ENCODE results near the gene APBA1.

The APBA1 gene

DNA sequence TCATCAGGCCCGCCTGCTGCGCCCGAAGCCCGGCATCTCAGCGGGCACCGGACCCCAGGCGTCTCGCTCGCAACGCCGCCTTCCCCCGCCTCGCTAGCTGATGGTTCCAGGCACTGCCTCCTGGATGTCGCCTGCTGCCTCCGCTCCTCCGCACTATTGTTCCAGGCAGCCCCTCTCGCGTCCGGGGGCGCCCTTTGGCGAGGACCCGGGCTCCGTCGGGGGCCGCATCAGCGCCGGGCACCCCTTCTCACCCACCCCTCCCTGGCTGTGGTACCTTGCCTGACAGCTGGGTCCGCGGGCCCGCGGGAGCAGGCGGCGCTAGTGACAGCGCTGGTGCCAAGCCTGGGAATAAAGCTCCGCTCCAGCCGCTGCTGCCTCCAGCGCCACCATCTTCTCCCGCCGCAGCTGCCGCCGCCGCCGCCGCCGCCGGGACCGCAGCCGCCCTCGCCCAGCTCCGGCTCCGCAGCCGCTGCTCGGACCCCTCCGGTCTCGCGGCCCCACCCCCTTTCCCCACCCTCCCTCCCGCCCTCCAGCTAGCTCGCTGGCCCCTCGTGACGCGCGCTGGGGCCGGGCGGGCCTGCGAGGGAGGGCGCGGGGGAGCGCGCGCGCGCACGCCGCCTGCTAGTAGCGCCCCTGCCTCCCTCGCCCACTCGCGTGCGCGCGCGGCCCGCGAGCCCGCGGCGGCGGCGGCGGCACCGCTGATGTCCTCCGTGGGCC lies at the start of gene APBA1:
APBA1 (minus strand) TSS at position 493 of the 717 bp plus-strand sequence.
- DNase-seq (ENCODE audit: low read depth, low spot score), result no peak

DNA sequence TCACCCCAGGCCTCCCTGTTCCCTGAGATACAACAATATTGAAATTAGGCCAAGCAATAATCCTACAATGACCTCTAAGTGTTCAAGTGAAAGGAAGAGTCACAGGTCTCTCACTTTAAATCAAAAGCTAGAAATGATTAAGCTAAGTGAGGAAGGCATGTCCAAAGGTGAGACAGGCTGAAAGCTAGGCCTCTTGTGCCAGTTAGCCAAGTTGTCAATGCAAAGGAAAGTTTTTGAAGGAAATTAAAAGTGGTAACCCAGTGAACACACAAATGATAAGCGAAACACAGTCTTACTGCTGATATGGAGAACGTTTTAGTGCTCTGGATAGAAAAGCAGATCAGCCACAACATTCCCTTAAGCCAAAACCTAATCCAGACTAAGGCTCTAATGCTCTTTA lies 47.8 kb upstream of the APBA1 start:
- DNase-seq (ENCODE audit: low read depth, low spot score), result no peak

DNA sequence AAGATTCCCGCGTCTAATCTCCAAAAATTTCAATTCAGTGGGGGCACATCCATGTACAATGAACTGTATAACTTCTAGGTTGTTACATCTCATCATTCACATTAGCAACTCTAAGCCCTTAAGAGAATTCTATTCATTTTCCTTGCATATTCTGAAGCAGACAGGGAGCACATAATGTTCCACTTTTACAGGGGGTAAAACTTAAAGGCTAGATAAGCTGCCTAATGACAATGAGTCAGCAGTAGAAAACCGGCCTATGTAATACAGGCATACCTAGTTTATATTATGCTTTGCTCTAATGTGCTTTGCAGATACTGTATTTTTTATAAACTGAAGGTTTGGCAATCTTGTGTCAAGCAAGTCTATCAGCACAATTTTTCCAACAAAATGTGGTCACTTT lies 47.2 kb upstream of the APBA1 start:
- DNase-seq (ENCODE audit: low read depth, low spot score), result no peak

DNA sequence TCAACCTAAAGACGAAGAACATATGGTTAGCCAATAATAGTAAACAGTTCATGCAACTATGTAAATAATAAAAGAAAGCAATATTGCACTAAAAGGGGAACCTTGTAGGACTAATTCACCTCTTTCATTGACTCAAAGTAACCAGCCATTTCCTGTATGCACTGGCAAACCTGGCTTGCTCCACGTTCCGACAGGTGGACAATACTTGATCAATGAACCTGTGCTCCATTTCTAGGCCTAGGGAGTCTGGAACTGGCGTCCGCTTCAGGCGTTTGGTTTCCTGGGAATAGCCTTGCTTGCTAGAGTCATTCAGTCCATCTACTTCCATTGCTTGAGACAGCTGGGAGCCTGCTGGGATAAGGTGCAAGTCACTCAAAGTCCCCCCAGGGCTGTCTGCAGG lies 46.0 kb upstream of the APBA1 start:
- DNase-seq (ENCODE audit: low read depth, low spot score), result no peak

DNA sequence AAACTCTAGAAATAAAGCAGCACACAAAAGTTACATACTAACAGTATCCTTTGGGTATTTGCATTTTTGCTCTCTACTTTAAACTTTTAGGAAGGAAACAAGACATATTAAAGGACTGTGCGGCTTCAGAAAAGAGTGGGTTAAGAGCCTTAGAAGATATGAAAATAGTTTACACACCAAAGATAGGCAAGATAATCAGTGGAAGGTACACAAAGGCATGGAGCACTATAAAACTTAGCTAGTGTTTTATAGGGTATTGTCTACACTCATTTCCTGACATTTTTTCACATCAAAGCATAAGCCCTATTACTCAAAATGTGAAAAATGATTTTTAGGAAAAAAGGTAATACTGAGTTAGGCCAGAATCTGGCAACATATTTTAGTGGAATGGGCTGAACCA lies 43.7 kb upstream of the APBA1 start:
- DNase-seq (ENCODE audit: low read depth, low spot score), result no peak

DNA sequence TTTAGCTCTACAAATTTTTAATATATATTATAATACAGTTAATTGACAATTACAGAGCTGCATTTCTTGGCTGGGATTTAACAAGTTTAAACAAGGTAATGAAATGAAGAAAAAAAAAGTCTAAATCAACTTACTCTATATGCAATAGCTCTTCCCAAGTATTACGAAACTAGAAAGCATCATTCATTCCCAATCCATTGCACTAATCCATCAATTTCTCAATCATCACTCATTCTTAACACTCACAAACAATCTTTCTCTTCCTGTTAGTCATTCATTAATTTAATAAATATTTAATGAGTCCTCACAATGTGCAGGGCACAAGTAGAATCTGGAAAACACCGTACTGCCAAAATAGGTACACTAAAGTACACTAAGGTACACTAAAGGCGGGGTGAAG lies 42.9 kb upstream of the APBA1 start:
- no peak for DNase-seq (ENCODE audit: low read depth, low spot score)

DNA sequence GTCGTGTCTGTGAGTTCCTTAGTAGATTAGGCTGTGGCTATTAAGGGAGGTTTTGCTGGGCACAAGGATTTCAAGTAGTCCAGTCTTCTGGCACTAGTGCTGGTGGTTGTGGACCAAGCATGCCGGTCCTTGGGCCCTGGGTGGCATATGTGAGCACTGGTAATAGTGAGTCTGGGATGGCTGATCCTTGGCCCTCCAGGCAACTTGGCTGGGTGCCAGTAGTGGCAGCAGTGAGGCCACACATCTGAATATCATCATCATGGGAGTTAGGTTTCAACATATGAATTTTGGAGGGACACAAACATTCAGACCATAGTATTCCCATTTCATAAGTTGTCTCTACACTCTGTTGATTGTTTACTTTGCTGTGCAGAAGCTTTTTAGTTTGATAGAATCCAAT lies 25.3 kb upstream of the APBA1 start:
- DNase-seq (ENCODE audit: low read depth, low spot score), result no peak

DNA sequence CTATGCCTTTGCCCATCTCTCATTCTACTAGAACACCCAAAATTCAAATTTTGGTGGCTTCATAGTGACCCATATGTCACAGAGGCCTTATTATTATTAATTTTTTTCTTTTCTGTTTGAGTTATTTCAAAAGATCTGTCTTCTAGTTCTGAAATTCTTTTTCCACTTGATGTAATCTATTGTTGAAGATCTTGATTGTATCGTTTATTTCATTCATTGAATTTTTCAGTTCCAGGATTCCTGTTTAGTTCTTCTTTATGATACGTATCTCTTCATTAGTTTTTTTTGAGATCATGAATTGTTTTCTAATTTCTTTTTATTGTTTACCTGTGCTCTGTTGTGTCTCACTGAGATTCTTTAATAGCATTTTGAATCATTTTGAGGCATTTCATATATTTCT lies 24.6 kb upstream of the APBA1 start:
- DNase-seq (ENCODE audit: low read depth, low spot score), result no peak

DNA sequence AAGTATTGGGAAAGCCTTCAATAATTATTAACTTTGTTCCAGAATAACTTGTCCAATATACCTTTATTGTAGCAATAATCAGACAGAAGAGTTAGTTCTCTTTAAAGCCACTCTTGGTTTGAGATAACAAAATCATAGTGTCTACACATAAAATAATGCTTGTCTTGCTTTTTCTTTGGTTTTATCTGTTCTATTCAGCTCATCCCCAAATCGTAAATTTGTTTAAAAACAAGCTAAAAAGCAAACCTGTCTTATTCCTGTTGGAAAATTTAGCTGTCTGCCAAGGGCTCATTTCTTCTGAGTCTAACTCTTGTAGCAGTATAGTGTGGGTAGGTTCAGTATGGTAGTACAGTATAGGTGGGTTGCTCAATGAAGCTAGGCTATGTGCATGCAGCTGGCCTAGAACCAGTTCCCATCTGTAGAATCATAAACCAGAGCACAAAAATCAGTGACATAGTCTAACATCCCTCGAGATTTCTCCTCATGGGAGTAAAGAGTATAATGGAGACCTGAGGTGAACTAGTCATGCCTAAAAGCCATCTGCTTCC lies 17.9 kb upstream of the APBA1 start:
- DNase-seq (ENCODE audit: low read depth, low spot score), result no peak

DNA sequence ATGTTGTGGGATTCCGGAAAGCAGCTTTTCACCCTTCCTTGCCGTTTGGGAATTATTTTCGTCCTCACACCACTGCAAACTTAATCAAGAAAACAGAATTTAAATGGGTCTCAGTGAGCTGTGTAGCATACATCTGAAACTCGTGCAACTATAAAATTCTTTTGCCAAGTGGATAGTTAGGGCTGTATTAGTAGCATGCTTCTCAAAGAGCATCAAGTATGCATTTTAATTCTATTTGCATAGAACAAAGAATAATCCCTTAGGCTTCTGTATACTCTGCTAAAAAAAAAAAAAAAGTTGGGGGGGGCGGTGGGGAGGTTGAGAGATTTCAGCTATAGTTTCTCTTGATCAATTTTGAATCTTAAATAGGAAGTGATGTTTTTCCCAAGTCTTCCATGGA lies 11.8 kb upstream of the APBA1 start:
- DNase-seq (ENCODE audit: low read depth, low spot score), result no peak

DNA sequence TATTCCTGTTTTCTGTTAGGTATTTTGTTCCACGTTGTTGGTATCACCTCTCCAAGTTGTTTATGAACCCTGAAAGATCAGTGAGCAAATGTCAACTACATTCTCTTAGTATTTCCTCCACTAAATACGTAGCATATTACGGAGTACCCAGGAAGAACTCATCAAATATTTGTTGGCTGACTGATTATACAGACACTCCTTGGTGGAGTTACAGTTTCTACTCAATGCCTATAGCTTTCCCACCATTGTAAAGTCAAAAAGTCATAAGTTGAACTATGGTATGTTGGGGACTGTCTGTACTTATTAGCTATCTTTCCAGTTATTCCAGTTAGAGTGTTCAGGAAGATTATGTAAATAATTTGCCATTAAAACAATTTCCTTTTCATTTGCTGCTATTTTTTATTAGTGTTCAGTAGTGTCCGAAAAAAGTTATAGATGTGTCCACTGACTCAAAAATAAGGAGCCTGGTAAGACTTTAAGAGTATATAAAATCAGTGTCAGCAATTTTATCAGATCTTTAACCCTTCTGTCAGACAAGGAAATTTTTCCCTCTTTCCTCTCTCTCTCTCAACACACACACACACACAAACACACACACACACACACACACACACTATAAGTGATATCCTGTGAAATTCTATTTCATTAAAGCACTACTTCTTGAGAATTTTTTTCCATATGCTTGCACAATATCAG lies 6.8 kb upstream of the APBA1 start:
- no peak for DNase-seq (ENCODE audit: low read depth, low spot score)

DNA sequence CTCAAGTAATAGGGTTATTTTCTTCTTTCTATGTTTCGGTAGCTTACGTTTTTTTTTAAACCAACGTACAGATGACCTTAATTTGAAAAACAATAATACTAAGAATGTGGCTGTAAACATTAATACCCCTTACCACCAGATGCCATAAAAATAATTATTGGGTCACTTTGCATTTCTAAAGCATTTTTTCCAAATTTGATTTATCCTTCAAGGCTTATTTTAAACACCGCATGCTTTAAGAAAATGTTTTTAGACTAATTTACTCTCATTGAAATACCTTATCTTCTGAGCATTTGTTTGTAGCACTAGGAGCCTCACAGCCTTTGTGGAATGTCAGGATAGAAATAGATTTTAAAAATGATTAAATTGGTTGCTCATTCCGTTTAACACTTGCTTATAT lies 5.8 kb upstream of the APBA1 start:
- no peak for DNase-seq (ENCODE audit: low read depth, low spot score)

DNA sequence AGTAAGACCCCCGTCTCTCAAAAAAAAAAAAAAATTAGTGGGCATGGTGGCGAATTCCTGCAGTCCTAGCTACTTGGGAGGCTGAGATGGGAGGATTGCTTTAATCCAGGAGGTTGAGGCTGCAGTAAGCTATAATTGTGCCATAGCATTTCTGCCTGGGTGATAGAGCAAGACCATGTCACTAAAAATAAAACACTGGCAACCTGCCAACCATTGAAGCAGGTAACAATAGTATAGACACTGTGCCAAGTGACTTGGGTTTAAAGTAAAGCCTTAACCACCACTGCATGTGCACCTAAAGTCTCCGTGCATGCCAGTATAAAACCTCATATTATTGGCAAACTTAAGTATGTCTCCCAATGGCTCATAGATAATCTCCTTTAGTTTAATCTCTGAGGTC lies 3.4 kb upstream of the APBA1 start:
- no peak for DNase-seq (ENCODE audit: low read depth, low spot score)

DNA sequence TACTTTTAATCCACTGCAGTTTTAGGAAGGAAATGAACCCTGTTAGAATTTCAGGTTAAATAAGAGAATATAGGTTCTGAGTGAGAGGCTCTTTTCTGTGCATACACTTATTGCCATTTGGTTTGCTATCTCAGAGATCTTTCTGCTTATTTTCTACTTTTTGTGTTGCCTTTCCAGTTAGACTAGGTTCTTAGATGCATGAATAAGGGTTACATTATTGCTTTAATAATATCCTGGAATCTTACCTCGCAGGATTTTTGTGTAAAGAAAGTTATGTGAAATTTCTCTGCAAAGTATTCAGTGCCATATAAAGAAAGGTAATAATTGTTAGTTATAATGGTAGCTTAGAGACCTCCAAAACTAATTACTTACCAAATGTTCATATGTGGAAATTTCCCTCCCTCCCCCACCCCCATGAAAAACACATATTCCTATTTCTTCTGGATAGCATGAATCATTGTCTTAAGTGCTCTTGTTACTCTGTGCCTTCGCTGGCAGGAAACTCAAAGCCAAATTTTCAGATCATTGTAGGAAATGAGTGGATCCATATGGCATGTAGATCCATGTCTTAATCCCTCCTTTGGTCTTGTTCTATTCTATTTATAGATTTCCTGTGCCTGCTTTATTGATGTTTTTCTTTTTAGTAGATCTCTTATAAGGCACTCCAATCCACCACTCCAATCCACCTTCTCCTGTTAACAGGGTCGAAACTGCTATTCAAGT lies 2.7 kb upstream of the APBA1 start:
- no peak for DNase-seq (ENCODE audit: low read depth, low spot score)

DNA sequence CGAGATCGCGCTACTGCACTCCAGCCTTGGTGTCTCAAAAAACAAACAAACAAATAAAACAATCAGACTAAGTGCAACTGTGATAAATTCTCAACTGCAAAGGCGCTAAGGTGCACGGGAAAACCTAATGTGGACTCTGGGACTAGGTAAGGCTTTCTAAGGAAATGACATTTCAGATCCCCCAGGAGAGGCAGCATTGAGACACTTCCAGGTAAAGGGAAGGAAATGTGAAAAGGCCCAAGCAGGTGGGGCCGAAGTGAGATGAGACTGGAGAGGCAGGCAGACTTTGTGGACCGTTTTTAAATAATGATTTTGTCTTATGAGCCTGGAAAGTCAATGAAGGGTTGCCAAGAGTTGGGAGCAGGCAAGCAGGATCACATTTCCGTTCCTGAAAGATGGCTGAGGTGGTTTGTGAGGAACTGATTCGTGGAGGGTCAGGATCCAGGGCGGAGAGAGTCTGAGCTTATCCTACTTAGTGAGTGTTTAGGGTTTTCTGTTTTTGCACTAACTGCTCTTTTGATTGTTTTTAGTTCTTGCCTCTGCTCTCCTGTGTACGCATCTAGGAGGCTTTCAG lies 2.0 kb upstream of the APBA1 start:
- DNase-seq (ENCODE audit: low read depth, low spot score), result peak; percentile 28

DNA sequence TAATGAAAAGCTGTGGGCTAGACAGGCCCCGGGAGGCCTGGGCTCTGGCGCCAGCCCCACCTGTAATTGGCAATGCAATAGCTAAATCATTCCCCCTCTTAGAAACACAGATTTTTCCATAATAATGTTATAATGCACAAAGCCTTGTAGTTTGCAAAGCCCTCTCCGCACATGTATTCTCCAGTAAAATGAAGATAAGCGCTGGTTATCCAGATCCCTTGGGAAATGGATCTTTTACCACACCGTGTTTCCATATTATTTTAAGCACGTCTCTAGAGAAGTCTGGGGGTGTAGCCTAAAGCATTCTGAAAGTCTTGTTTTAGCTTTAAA lies 1.1 kb upstream of the APBA1 start:
- DNase-seq (ENCODE audit: low read depth, low spot score), result no peak

DNA sequence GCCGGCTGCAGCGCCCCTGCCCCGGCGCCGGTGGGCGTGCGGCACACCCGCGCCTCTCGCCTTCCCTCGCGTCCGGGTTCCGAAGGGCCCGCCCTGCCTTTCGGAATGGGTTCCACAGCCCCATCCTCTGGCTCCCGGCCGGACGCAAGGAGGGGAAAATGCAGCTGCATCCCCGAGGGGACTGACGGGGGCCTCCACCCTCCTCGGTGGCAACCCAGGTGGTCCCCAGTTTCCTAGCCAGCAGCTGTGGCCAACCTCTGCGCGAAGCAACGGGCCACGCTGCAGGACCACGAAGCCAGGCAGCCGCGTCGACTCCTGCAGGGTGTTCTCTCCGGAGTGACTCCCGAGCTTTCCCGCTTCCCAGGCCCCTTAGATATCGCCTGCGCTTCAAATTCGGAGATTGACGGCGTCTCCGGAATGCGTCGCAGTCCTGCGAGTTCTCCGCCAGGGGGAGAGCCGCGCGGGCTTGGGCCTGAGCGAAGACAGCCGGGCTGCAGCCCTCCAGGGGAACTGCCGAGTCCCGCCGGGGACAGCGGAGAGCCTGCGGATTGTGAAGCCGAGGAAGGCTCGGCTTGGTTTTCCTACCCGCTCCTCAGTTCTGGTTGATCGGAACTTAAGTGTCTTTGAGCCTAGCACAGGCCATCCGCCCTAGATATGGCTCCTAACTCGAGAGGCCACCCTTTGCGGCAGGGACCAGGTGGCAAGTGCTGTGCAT lies 582 bp upstream of the APBA1 start:
- DNase-seq (ENCODE audit: low read depth, low spot score), result peak; percentile 65

DNA sequence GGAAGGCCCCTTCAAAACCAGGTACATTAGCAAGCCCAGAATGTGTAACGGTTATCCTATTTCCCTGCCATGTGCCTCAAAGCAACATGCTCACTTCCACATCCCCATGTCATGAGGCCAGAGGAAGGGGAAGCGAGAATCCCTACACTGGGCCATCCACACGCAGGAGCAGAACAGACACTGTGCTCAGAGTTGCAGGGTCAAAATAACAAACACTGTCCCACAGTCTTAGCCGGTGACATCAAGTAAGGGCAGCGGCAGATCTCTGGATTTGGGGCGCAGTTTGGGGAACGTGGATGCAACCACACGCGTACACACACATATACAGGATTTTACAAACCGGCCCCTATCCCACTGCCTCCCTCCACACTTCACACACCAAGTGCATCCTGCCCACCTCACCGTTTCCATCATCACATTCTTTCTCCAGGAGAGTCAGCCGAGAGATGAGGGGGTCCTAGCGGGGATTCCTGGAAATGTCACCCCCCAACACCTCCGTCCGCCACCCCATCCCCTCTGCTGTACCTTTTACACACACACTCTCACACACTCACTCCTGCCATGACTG lies 776 bp downstream of the APBA1 start:
- no peak for DNase-seq (ENCODE audit: low read depth, low spot score)

DNA sequence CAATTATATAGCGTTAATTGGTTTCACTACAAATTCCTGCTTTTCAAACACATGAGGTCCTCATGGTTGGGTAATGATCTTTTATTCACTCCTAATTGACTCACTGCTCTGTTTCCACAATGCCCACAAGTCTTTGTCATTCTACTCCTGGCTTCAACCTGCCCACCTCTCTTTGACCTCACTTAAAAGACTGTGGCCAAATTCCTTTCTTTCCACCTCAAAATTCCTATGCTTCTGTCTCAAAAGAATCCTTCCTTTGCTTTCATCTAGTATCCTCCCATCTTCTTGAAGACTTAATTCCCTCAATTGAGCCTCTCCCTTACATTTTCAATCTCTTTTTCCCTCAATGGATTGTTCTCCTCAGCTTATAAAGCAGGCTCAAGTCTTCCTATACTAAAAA lies 4.9 kb downstream of the APBA1 start:
- DNase-seq (ENCODE audit: low read depth, low spot score), result no peak

DNA sequence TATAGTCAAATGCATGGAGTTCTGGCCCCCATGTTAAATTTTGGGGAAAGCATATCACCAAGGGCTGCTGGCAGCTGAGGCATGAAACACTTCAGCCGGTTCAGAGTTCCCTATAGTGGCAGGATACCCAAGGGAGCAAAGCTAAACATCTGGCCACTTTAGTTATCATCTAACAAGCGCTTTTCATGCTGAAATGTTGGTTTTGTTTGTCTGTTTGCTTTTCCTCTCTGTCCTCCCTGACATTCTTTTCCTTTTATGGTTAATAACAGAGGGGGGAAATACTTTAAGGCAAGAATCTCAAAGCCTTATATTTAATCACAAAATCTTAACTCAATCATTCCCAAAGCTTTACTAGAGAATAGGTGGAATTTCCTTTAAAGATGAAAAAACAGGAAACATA lies 11.9 kb downstream of the APBA1 start:
- DNase-seq (ENCODE audit: low read depth, low spot score), result no peak

DNA sequence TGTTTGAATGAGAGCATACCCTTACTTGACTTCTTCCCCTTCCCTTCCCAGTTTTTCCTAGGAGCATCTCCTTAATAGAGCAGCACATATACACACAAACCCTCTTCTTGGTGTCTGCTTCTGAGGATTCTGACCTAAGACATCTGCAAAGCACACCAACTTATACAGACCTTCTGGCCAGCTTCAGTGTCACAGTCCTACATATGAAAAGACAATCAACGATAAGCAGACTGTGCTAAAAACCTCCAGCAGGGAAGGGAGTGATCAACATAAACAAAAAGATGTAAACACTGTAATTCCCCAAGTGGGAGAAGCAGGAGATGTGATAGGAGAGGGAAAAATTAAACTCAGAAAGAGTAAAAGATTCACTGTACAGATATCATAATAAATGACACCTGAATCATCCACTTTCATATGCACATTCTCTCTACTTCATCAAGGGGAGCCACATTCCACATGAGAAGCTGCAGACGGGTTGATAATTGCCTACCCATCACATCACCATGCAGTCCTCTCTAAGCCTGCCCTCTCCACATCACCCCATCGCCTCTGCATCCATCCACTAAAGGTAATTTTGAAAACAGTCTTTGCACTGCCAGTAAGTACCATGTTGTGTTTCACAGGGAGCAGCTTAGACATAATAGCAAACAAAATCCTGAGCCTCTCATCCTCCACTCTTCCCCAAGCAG lies 13.0 kb downstream of the APBA1 start:
- DNase-seq (ENCODE audit: low read depth, low spot score), result no peak

All from iPS DF 19.7 (cell line).